ENCODE data around the gene CACHD1. TPM values are rescaled to one million over a fixed set of nuclear protein-coding genes. Genes with fewer than 3 reads are reported as not detected.

Gene CACHD1
- total and polyA plus RNA-seq, 10 donors, result 1.1 to 17.3 (median 11.4) TPM

GRCh38 chr1:64515427-64515826, 45.5 kb downstream of the CACHD1 start:
- H3K27me3 ChIP-seq (replicated peaks in 1 of 7), result no peaks in the 10 kb centered on the region
- no peaks in the 10 kb centered on the region for H3K9me3 ChIP-seq
- H3K4me1 ChIP-seq, result peaks cover 13 to 83% (median 55%) of the 10 kb centered on the region in 6 donors
- intact Hi-C loops (cut with DNase I; ENCODE audit: low total_unique reads), result no loop called here
- WGBS, 5 donors, result 0 to 81% (median 47%) methylated on average over 1 of the region's 1 CpG
- DNase-seq, result no peak
- H3K27ac ChIP-seq, result peak overlapping the region in 2 of 8 donors; percentile 67 to 75
- no peaks in the 10 kb centered on the region for H3K36me3 ChIP-seq
- H3K4me3 ChIP-seq, result no peak overlapping the region
- TF ChIP-seq POLR2A (IDR thresholded peaks at IDR 0.05), result no peak
- no peak for TF ChIP-seq CTCF (IDR thresholded peaks at IDR 0.05 in 8 of 11, conservative IDR thresholded peaks at IDR 0.05 in 3 of 11)
- no peak for TF ChIP-seq POLR2AphosphoS5 (IDR thresholded peaks at IDR 0.05)

DNA sequence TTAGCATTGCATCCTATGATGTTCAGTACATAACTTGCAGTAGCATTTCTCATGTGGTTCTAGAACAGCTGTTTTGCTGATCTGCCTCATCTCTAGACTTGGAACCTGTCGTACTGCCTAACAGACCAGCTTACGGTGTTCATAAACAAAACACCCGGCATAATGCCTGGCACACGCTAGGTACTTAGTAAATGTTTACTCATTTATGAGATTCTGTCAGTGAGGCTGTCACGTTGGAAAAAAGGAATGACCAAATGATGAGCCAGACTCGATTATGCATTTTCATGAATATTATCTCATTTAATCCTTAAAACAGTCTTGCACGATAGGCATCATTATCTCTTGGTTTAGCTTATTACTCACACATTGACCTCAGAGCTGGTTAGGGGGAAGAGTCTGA, 46.4 kb downstream of the CACHD1 start:
- Histone ChIP-seq H3K4me1 (peaks cover 6 to 76% (median 48%) of the 10 kb centered on the region in 6 donors), H3K27me3 (replicated peaks in 1 of 7) (no peaks in the 10 kb centered on the region), H3K27ac (no peak overlapping the region), H3K4me3 (no peak overlapping the region), H3K36me3 (no peaks in the 10 kb centered on the region), H3K9me3 (no peaks in the 10 kb centered on the region)
- TF ChIP-seq POLR2AphosphoS5 (IDR thresholded peaks at IDR 0.05) (no peak), CTCF (IDR thresholded peaks at IDR 0.05 in 8 of 11, conservative IDR thresholded peaks at IDR 0.05 in 3 of 11) (no peak), POLR2A (IDR thresholded peaks at IDR 0.05) (no peak)
- WGBS, 5 donors, result 83 to 95% (median 89%) methylated on average over 7 of the region's 7 CpGs
- intact Hi-C loops (cut with DNase I; ENCODE audit: low total_unique reads), result no loop called here
- DNase-seq, result no peak

DNA sequence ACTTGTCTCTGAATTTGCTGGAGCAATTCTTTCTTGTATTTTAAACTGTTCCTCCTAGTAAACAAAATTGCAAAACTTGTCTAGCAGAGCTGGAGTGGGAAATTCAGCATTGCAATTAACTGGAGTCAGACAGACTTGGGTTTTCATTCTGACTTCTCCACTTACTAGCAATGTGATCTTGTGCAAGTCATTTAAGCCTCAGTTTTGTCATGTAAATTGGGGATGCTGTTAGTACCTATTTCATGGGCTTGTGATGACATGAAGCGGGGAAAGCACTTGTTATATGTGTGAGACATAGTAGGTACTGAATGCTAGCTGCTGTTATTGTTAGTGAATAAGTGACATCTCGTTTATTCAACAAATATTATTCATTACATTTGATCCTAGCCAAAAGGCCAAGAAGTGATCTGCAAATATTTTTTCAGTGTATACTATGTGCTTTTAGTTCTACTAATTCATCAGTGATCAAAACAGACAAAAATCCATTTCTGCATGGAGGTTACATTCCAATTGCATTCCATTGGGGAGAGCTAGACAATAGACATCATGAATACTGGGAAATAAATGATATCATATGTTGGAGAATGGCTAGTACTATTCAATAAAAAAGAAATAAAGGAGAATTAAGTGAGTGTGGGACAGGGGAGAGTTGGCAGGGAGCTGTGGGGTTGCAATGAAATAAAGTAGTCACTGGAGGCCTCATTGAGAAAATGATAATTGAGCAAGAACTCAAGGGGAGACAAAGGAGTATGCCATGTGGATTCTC, 47.1 kb downstream of the CACHD1 start:
- no peaks in the 10 kb centered on the region for H3K36me3 ChIP-seq
- TF ChIP-seq CTCF (IDR thresholded peaks at IDR 0.05 in 8 of 11, conservative IDR thresholded peaks at IDR 0.05 in 3 of 11), result no peak
- TF ChIP-seq POLR2A (IDR thresholded peaks at IDR 0.05), result no peak
- TF ChIP-seq POLR2AphosphoS5 (IDR thresholded peaks at IDR 0.05), result no peak
- peaks cover 5 to 69% (median 41%) of the 10 kb centered on the region in 6 donors for H3K4me1 ChIP-seq
- intact Hi-C loops (cut with DNase I; ENCODE audit: low total_unique reads), result no loop called here
- H3K27me3 ChIP-seq (replicated peaks in 1 of 7), result no peaks in the 10 kb centered on the region
- H3K9me3 ChIP-seq, result no peaks in the 10 kb centered on the region
- 71 to 88% (median 81%) methylated on average over 2 of the region's 2 CpGs for WGBS, 5 donors
- no peak overlapping the region for H3K4me3 ChIP-seq
- no peak for DNase-seq
- no peak overlapping the region for H3K27ac ChIP-seq

DNA sequence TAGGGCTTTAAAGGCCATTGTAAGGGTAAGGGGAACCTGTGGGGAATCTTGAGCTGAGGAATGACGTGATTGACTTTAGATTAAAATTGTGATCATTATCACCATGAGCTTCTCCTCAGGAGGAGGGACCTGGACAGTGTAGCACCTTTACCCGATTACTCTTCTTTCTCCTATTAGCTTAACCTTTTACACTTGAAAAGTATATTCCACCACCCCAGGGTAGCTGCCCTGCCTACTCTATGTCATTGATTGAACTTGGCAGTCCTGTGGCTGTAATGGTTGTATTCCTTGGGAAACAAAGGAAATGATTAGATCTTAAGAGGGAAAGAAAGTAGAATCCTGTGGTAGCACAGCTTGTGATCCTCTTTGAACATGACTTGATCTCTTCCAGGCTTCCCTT, 47.7 kb downstream of the CACHD1 start:
- intact Hi-C loops (cut with DNase I; ENCODE audit: low total_unique reads), result no loop called here
- Histone ChIP-seq H3K27me3 (replicated peaks in 1 of 7) (no peaks in the 10 kb centered on the region), H3K4me3 (no peak overlapping the region), H3K36me3 (no peaks in the 10 kb centered on the region), H3K9me3 (no peaks in the 10 kb centered on the region), H3K4me1 (peaks cover 5 to 63% (median 35%) of the 10 kb centered on the region in 6 donors), H3K27ac (no peak overlapping the region)
- 84 to 96% (median 91%) methylated on average over 2 of the region's 2 CpGs for WGBS, 5 donors
- TF ChIP-seq POLR2AphosphoS5 (IDR thresholded peaks at IDR 0.05) (no peak), POLR2A (IDR thresholded peaks at IDR 0.05) (no peak), CTCF (IDR thresholded peaks at IDR 0.05 in 8 of 11, conservative IDR thresholded peaks at IDR 0.05 in 3 of 11) (no peak)
- no peak for DNase-seq
